Stomach (tissue), 9 donors: Measurements from ENCODE around the gene CADM2. TPM values are rescaled to one million over a fixed set of nuclear protein-coding genes. Genes with fewer than 3 reads are reported as not detected.
A peak's percentile ranks its signal among the peaks of the same experiment; 100 is the strongest.

Experiments used
- DNase-seq, 2 donors: peaks; one replicate each; pipeline versions ENCODE4 v3.0.0 to v3.0.0-alpha.2; 2013 to 2019
- H3K27ac ChIP-seq, 5 donors: fragments of 200-600 bp in 4 of 5; sonication (generic) in 4 of 5; one replicate each; pipeline ENCODE4 v1.5.1; 2013 to 2019; ENCODE audit warnings: mild to moderate bottlenecking in 1 of 5, moderate library complexity in 1 of 5
- H3K27me3 ChIP-seq, 3 donors: fragments of 200-600 bp; sonication (generic); one replicate each; pipeline ENCODE4 v1.5.1; 2017 to 2019; ENCODE audit warnings: mixed run types in 1 of 3
- H3K36me3 ChIP-seq, 4 donors: fragments of 200-600 bp; sonication (generic); 1 replicate in 3 of 4; 2 replicates in 1 of 4; pipeline ENCODE4 v1.5.1; 2016 to 2019
- H3K4me1 ChIP-seq, 4 donors: fragments of 200-600 bp; sonication (generic); one replicate each; pipeline ENCODE4 v1.5.1; 2016 to 2019
- H3K4me3 ChIP-seq, 4 donors: fragments of 200-600 bp; sonication (generic) in 3 of 4; one replicate each; pipeline ENCODE4 v1.5.1; 2016 to 2019; ENCODE audit warnings: mild to moderate bottlenecking in 1 of 4
- H3K9me3 ChIP-seq, 4 donors: fragments of 200-600 bp; sonication (generic); one replicate each; pipeline ENCODE4 v1.5.1; 2016 to 2019
- CTCF ChIP-seq, 7 experiments: fragments of 450-650 bp in 4 of 7; fragments of 200-600 bp in 3 of 7; sonication (generic) in 3 of 7; IDR thresholded peaks; one replicate each; pipeline ENCODE4 v1.5.1; 2016 to 2019; ENCODE audit warnings: antibody characterized with exemption in 7 of 7, control low read depth in 2 of 7, mild to moderate bottlenecking in 1 of 7
- EP300 ChIP-seq: sonication (generic); formaldehyde crosslinking; IDR thresholded peaks from one replicate; pipeline ENCODE4 v1.6.1; 2017; ENCODE audit warnings: antibody characterized with exemption
- POLR2A ChIP-seq, 4 donors: fragments of 450-650 bp; IDR thresholded peaks; one replicate each; pipeline ENCODE4 v1.6.1; 2016; ENCODE audit warnings: antibody characterized with exemption in 4 of 4, control low read depth in 2 of 4, mild to moderate bottlenecking in 1 of 4, moderate library complexity in 1 of 4
- POLR2AphosphoS5 ChIP-seq, 3 donors: sonication (generic); formaldehyde crosslinking; IDR thresholded peaks; one replicate each; pipeline ENCODE4 v1.6.1; 2016; ENCODE audit warnings: antibody characterized with exemption in 3 of 3
- WGBS, 5 donors: extraction: QIAGEN DNeasy Blood & Tissue Kit in 3 of 5; methylation state at CpG; one replicate each; pipeline versions ENCODE4 v1.1.5 to v1.1.7; 2013 to 2018; 5-methylcytosine and 5-hydroxymethylcytosine counted together
- intact Hi-C: fragments of 100-400 bp; cut with DNase I; formaldehyde crosslinking; loops from one replicate; pipeline ENCODE4 v1.15.1; 2023; ENCODE audit warnings: low total_unique reads
- polyA plus RNA-seq, 3 donors: library from polyadenylated mRNA; stranded (reverse); fragments of 200-250 nt; gene quantifications; one replicate each; pipeline ENCODE4 v1.2.3, GENCODE V29; 2013
- total RNA-seq, 5 donors: library from RNA; depleted of rRNA; stranded (reverse); fragments of >200 nt; gene quantifications; one replicate each; pipeline versions ENCODE4 v1.1.0 to v1.2.3, GENCODE V29; 2014 to 2016
- donor health status: healthy with polysubstance abuse.
- donor health status: Bipolar disorder and iron deficiency.
- donor health status: healthy.

CADM2 gene
- total and polyA plus RNA-seq, 8 donors, result 0.29 to 8.1 (median 2.0) TPM; not detected in 1

DNA sequence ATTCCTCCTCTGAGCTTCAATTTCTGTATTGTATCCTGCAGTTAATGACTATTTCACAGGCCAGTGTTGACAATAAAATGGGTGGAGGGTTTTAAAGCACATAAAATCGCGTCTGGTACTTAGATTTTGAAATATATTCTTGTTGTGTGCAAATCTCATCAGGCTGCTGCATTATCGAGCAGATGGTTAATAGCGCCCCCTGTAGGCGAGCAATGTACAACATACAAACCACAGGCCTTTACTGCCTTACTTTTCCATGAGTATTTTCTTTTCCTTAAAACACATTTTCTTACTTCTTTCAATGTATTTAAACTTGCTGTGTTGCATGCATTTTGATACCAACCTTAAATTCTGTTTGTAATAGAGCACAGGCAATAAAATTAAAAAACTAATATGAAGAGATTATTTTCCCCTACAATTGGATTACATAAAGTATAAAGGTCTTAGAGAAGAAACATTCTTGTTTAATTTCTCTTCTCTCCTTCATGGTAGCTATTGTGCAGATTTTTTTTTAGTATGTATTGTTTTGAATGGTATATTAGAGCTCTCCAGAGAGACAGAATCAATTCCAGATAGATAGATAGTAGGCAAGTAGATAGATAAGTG is 608.4 kb downstream of the CADM2 start:
- Histone ChIP-seq H3K4me3 (no peak overlapping the region), H3K27me3 (no peaks in the 10 kb centered on the region), H3K9me3 (no peaks in the 10 kb centered on the region), H3K36me3 (no peaks in the 10 kb centered on the region), H3K4me1 (no peaks in the 10 kb centered on the region), H3K27ac (no peak overlapping the region)
- WGBS, 5 donors, result 4 to 12% (median 7%) methylated on average over 5 of the region's 5 CpGs
- TF ChIP-seq POLR2A (IDR thresholded peaks at IDR 0.05) (no peak), CTCF (IDR thresholded peaks at IDR 0.05) (peak in 4 of 7 experiments; percentile 26 to 52 (median 42)), EP300 (no peak), POLR2AphosphoS5 (IDR thresholded peaks at IDR 0.05) (no peak)
- DNase-seq, result peak; percentile 63 to 65
- intact Hi-C loops, result no loop called here

DNA sequence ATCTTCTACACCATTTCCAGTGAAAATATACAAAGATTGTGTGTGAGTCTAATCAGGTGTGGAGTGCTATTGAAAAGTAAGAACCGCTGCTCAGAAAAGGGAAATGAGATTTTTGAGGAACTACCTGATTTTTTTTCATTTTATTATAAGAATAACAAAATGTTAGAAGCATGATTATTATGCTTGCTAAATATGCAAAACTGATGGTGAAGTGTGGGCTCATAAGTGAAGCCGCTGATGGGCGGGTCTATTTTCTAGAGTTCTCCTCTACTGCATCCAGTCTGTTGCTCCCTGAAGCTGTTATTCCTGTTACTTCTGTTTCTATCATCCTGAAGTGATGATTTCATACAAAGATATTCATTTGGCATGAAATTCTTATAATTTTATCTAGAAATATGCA is 612.0 kb downstream of the CADM2 start:
- TF ChIP-seq CTCF (IDR thresholded peaks at IDR 0.05) (no peak), POLR2AphosphoS5 (IDR thresholded peaks at IDR 0.05) (no peak), EP300 (no peak), POLR2A (IDR thresholded peaks at IDR 0.05) (no peak)
- H3K27me3 ChIP-seq, result no peaks in the 10 kb centered on the region
- no peaks in the 10 kb centered on the region for H3K9me3 ChIP-seq
- intact Hi-C loops, result loop anchor here (10.0 kb wide), 1 partner anchor 1026 kb away; no protein-coding TSS in a partner anchor
- no peak for DNase-seq
- no peaks in the 10 kb centered on the region for H3K36me3 ChIP-seq
- H3K4me3 ChIP-seq, result no peak overlapping the region
- H3K4me1 ChIP-seq, result no peaks in the 10 kb centered on the region
- no peak overlapping the region for H3K27ac ChIP-seq
- 79 to 90% (median 87%) methylated on average over 3 of the region's 3 CpGs for WGBS, 5 donors

GRCh38 chr3:85571835-85572234 is 613.0 kb downstream of the CADM2 start:
- DNase-seq, result no peak
- H3K27me3 ChIP-seq, result no peaks in the 10 kb centered on the region
- H3K36me3 ChIP-seq, result no peaks in the 10 kb centered on the region
- no peak overlapping the region for H3K27ac ChIP-seq
- no peak for TF ChIP-seq POLR2AphosphoS5 (IDR thresholded peaks at IDR 0.05)
- no peak for TF ChIP-seq CTCF (IDR thresholded peaks at IDR 0.05)
- TF ChIP-seq EP300, result no peak
- TF ChIP-seq POLR2A (IDR thresholded peaks at IDR 0.05), result no peak
- WGBS, 5 donors, result 85 to 94% (median 91%) methylated on average over 6 of the region's 6 CpGs
- intact Hi-C loops, result loop anchor here (10.0 kb wide), 1 partner anchor 1027 kb away; no protein-coding TSS in a partner anchor
- H3K4me1 ChIP-seq, result no peaks in the 10 kb centered on the region
- no peak overlapping the region for H3K4me3 ChIP-seq
- no peaks in the 10 kb centered on the region for H3K9me3 ChIP-seq

DNA sequence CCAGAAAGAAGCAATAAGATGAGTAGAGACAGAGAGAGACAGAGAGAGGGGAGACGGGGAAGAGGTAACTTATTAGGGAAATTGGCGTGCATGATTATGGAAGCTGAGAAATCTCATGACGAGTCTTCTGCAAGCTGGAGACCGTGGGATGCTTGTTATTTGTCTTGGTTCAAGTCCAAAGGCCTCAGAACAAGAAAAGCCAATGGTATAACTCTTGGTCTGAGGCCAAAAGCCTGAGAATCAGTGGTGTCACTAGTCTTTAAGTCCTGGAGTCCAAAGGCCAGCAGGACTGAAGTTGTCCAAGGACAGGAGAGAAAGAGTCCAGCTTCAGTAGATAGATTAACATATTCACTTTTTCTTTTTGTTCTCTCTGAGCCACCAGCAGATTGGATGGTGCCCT is 613.6 kb downstream of the CADM2 start:
- no peaks in the 10 kb centered on the region for H3K36me3 ChIP-seq
- peak in 1 of 2 donors; percentile 7 for DNase-seq
- no peak overlapping the region for H3K27ac ChIP-seq
- WGBS, 5 donors, result 45 to 63% (median 47%) methylated on average over 4 of the region's 4 CpGs
- H3K27me3 ChIP-seq, result no peaks in the 10 kb centered on the region
- H3K4me1 ChIP-seq, result no peaks in the 10 kb centered on the region
- no peak overlapping the region for H3K4me3 ChIP-seq
- intact Hi-C loops, result loop anchor here (10.0 kb wide), 1 partner anchor 1028 kb away; no protein-coding TSS in a partner anchor
- no peaks in the 10 kb centered on the region for H3K9me3 ChIP-seq
- TF ChIP-seq POLR2A (IDR thresholded peaks at IDR 0.05) (no peak), CTCF (IDR thresholded peaks at IDR 0.05) (no peak), POLR2AphosphoS5 (IDR thresholded peaks at IDR 0.05) (no peak), EP300 (no peak)
